GM18951 (cell line): ENCODE measurements around the gene PTPN14.

Experiments used
- POLR2A ChIP-seq: IDR thresholded peaks from 4 replicates; pipeline ENCODE4 v1.6.1; 2011; ENCODE audit warnings: mild to moderate bottlenecking; ENCODE audit not compliant: insufficient read length, insufficient read depth; ENCODE audit errors: extremely low read depth
- in situ Hi-C: fragments of 300-500 bp; cut with MboI; formaldehyde crosslinking; loops from one replicate; pipeline ENCODE4 v1.12.0; 2022; ENCODE audit warnings: low sequenced_read_pairs, mixed read lengths, inconsistent platforms; ENCODE audit not compliant: unreplicated experiment

PTPN14 gene

GRCh38 chr1:214330715-214331114 lies 220.7 kb downstream of the PTPN14 start:
- no peak for TF ChIP-seq POLR2A
- in situ Hi-C loops = loop anchor here (25.0 kb wide), 1 partner anchor 257 kb away; no protein-coding TSS in a partner anchor

- TF ChIP-seq POLR2A = no peak
- in situ Hi-C loops = loop anchor here (25.0 kb wide), 1 partner anchor 257 kb away; no protein-coding TSS in a partner anchor
Measured at GRCh38 chr1:214330222-214330621, 221.2 kb downstream of the PTPN14 start.

- in situ Hi-C loops = loop anchor here (10.0 to 25.0 kb wide), 2 partner anchors 65 to 258 kb away; no protein-coding TSS in a partner anchor
- no peak for TF ChIP-seq POLR2A
Measured at GRCh38 chr1:214329470-214330220, 221.8 kb downstream of the PTPN14 start.

- TF ChIP-seq POLR2A = no peak
- in situ Hi-C loops = loop anchor here (10.0 to 25.0 kb wide), 2 partner anchors 64 to 258 kb away; no protein-coding TSS in a partner anchor
Measured at GRCh38 chr1:214328770-214329469, 222.5 kb downstream of the PTPN14 start.

GRCh38 chr1:214327514-214327913 lies 223.9 kb downstream of the PTPN14 start:
- no peak for TF ChIP-seq POLR2A
- in situ Hi-C loops = loop anchor here (10.0 to 25.0 kb wide), 2 partner anchors 63 to 260 kb away; no protein-coding TSS in a partner anchor

GRCh38 chr1:214326406-214326805 lies 225.0 kb downstream of the PTPN14 start:
- in situ Hi-C loops = loop anchor here (10.0 to 25.0 kb wide), 2 partner anchors 62 to 261 kb away; no protein-coding TSS in a partner anchor
- no peak for TF ChIP-seq POLR2A

GRCh38 chr1:214324896-214325800 lies 226.3 kb downstream of the PTPN14 start:
- in situ Hi-C loops = loop anchor here (10.0 to 25.0 kb wide), 2 partner anchors 60 to 262 kb away; no protein-coding TSS in a partner anchor
- no peak for TF ChIP-seq POLR2A

GRCh38 chr1:214321705-214322453 lies 229.5 kb downstream of the PTPN14 start:
- in situ Hi-C loops = loop anchor here (10.0 kb wide), 1 partner anchor 57 kb away; no protein-coding TSS in a partner anchor
- TF ChIP-seq POLR2A = no peak

- TF ChIP-seq POLR2A = no peak
- in situ Hi-C loops = loop anchor here (10.0 kb wide), 1 partner anchor 55 kb away; no protein-coding TSS in a partner anchor
Measured at GRCh38 chr1:214319938-214320337, 231.5 kb downstream of the PTPN14 start.

GRCh38 chr1:214318956-214319736 lies 232.3 kb downstream of the PTPN14 start:
- no peak for TF ChIP-seq POLR2A
- in situ Hi-C loops = no loop called here

GRCh38 chr1:214318356-214318755 lies 233.0 kb downstream of the PTPN14 start:
- in situ Hi-C loops = no loop called here
- no peak for TF ChIP-seq POLR2A
